Skin epidermis (tissue), 12 donors: Measurements from ENCODE around the gene AIRE.
A peak's percentile ranks its signal among the peaks of the same experiment; 100 is the strongest.
"Not testable (repeated sequence)": the region's sequence is repeated elsewhere in the genome, so short reads cannot be mapped to it uniquely, and the experiment has no call there.

Experiments
- H3K27ac ChIP-seq, 21 experiments: fragments of 200-600 bp; sonication (generic) in 11 of 21; one replicate each; pipeline ENCODE4 v1.5.0; 2020; ENCODE audit warnings: mild to moderate bottlenecking in 3 of 21, inconsistent platforms in 2 of 21, moderate library complexity in 2 of 21
- H3K4me3 ChIP-seq, 7 experiments: fragments of 200-600 bp; sonication (generic) in 2 of 7; one replicate each; pipeline ENCODE4 v1.5.0; 2020; ENCODE audit warnings: inconsistent platforms in 2 of 7, mild to moderate bottlenecking in 2 of 7, moderate library complexity in 1 of 7

Gene AIRE

GRCh38 chr21:44301961-44302406 lies 16.3 kb downstream of the AIRE start:
- Histone ChIP-seq H3K4me3 (no peak overlapping the region), H3K27ac (peak overlapping the region in 4 of 21 experiments; percentile 3 to 98 (median 64))

GRCh38 chr21:44302573-44303401 lies 17.1 kb downstream of the AIRE start:
- H3K4me3 ChIP-seq = not testable (repeated sequence)
- H3K27ac ChIP-seq = peak overlapping the region in 2 of 21 experiments; percentile 3 to 30

GRCh38 chr21:44303490-44303981 lies 17.9 kb downstream of the AIRE start:
- H3K27ac ChIP-seq = peak overlapping the region in 3 of 21 experiments; percentile 8 to 41 (median 34)

GRCh38 chr21:44304011-44304616 lies 18.4 kb downstream of the AIRE start:
- Histone ChIP-seq H3K27ac (peak overlapping the region in 4 of 21 experiments; percentile 8 to 41 (median 24)), H3K4me3 (no peak overlapping the region)

More at GRCh38 chr21:44303490-44303981, 17.9 kb downstream of the AIRE start:
- H3K4me3 ChIP-seq = no peak overlapping the region

- H3K27ac ChIP-seq = peak overlapping the region in 2 of 21 experiments; percentile 8 to 14
- no peak overlapping the region for H3K4me3 ChIP-seq
Observed at GRCh38 chr21:44304877-44305293, 19.2 kb downstream of the AIRE start.

GRCh38 chr21:44305691-44306090 lies 20.0 kb downstream of the AIRE start:
- Histone ChIP-seq H3K27ac (peak overlapping the region in 1 of 21 experiments; percentile 17), H3K4me3 (no peak overlapping the region)

- Histone ChIP-seq H3K27ac (peak overlapping the region in 2 of 21 experiments; percentile 21 to 38), H3K4me3 (no peak overlapping the region)
Observed at GRCh38 chr21:44306936-44307704, 21.4 kb downstream of the AIRE start.

GRCh38 chr21:44310628-44311507 lies 25.2 kb downstream of the AIRE start:
- no peak overlapping the region for H3K27ac ChIP-seq
- H3K4me3 ChIP-seq = no peak overlapping the region

- H3K4me3 ChIP-seq = no peak overlapping the region
- H3K27ac ChIP-seq = no peak overlapping the region
Observed at GRCh38 chr21:44312089-44312488, 26.4 kb downstream of the AIRE start.

GRCh38 chr21:44312716-44313115 lies 27.0 kb downstream of the AIRE start:
- Histone ChIP-seq H3K4me3 (no peak overlapping the region), H3K27ac (no peak overlapping the region)

- H3K27ac ChIP-seq = no peak overlapping the region
- no peak overlapping the region for H3K4me3 ChIP-seq
Observed at GRCh38 chr21:44313451-44313850, 27.8 kb downstream of the AIRE start.

GRCh38 chr21:44314128-44314527 lies 28.5 kb downstream of the AIRE start:
- H3K4me3 ChIP-seq = no peak overlapping the region
- H3K27ac ChIP-seq = no peak overlapping the region

GRCh38 chr21:44314561-44314960 lies 28.9 kb downstream of the AIRE start:
- no peak overlapping the region for H3K4me3 ChIP-seq
- no peak overlapping the region for H3K27ac ChIP-seq

- H3K4me3 ChIP-seq = no peak overlapping the region
- H3K27ac ChIP-seq = no peak overlapping the region
Observed at GRCh38 chr21:44315691-44316203, 30.1 kb downstream of the AIRE start.

GRCh38 chr21:44316277-44316900 lies 30.7 kb downstream of the AIRE start:
- no peak overlapping the region for H3K4me3 ChIP-seq
- no peak overlapping the region for H3K27ac ChIP-seq

GRCh38 chr21:44317241-44317782 lies 31.6 kb downstream of the AIRE start:
- Histone ChIP-seq H3K4me3 (no peak overlapping the region), H3K27ac (no peak overlapping the region)

- Histone ChIP-seq H3K27ac (no peak overlapping the region), H3K4me3 (no peak overlapping the region)
Observed at GRCh38 chr21:44317871-44318270, 32.2 kb downstream of the AIRE start.
